Gastrocnemius medialis (tissue), 4 donors: ENCODE results near the gene OR6B2. TPM values are rescaled to one million over a fixed set of nuclear protein-coding genes. Genes with fewer than 3 reads are reported as not detected.

ENCODE experiments used
- ATAC-seq, 2 donors: fragments of 150-250 bp; one replicate each; pipeline ENCODE4 v1.9.1; 2016
- DNase-seq, 2 donors: peaks; one replicate each; pipeline ENCODE4 v3.0.0-alpha.2; 2019
- H3K27ac ChIP-seq, 4 donors: fragments of 200-600 bp; sonication (generic); 1 replicate in 1 of 4; 2 replicates in 3 of 4; pipeline ENCODE4 v1.5.1; 2016 to 2018; ENCODE audit warnings: mild to moderate bottlenecking in 2 of 4, moderate library complexity in 1 of 4
- H3K27me3 ChIP-seq, 3 donors: fragments of 200-600 bp; sonication (generic) in 2 of 3; 1 replicate in 1 of 3; 2 replicates in 2 of 3; pipeline versions ENCODE4 v1.5.1 to v1.6.0; 2016 to 2019; ENCODE audit warnings: mild to moderate bottlenecking in 1 of 3, moderate library complexity in 1 of 3
- H3K36me3 ChIP-seq, 2 donors: fragments of 200-600 bp; sonication (generic) in 1 of 2; one replicate each; pipeline ENCODE4 v1.5.1; 2017 to 2018
- H3K4me1 ChIP-seq, 2 donors: fragments of 200-600 bp; sonication (generic) in 1 of 2; one replicate each; pipeline ENCODE4 v1.5.1; 2016 to 2017; ENCODE audit warnings: mild to moderate bottlenecking in 2 of 2
- H3K4me3 ChIP-seq, 4 donors: fragments of 200-600 bp; sonication (generic) in 3 of 4; 1 replicate in 1 of 4; 2 replicates in 3 of 4; pipeline ENCODE4 v1.5.1; 2016 to 2019; ENCODE audit warnings: mild to moderate bottlenecking in 2 of 4
- H3K9me3 ChIP-seq, 3 donors: fragments of 200-600 bp; sonication (generic) in 2 of 3; 1 replicate in 1 of 3; 2 replicates in 2 of 3; pipeline ENCODE4 v1.5.1; 2016 to 2019
- POLR2A ChIP-seq, 2 donors: fragments of 450-650 bp; IDR thresholded peaks; one replicate each; pipeline ENCODE4 v1.6.1; 2017; ENCODE audit warnings: antibody characterized with exemption in 2 of 2, mild to moderate bottlenecking in 2 of 2, moderate library complexity in 2 of 2
- in situ Hi-C, 4 donors: fragments of 200-750 bp; cut with MboI; loops; one replicate each; pipeline versions ENCODE4 v1.15.0 to v1.8.0; 2017; ENCODE audit warnings: low sequenced_read_pairs in 4 of 4
- intact Hi-C: fragments of 100-400 bp; cut with DNase I; formaldehyde crosslinking; loops from one replicate; pipeline ENCODE4 v1.15.1; 2023; ENCODE audit warnings: low total_unique reads
- total RNA-seq, 4 donors: library from RNA; depleted of rRNA; stranded (reverse); fragments of >200 nt; gene quantifications; one replicate each; pipeline versions ENCODE4 v1.1.0 to v1.2.3, GENCODE V29; 2016
- TF ChIP-seq, protein P1 (sequence below), 5 experiments: fragments of 450-650 bp in 3 of 5; fragments of 200-600 bp in 2 of 5; sonication (generic) in 2 of 5; IDR thresholded peaks in 4 of 5; conservative IDR thresholded peaks in 1 of 5; 1 replicate in 4 of 5; 2 replicates in 1 of 5; pipeline ENCODE4 v1.5.1; 2016 to 2019; ENCODE audit warnings: antibody characterized with exemption in 5 of 5, mild to moderate bottlenecking in 3 of 5, moderate library complexity in 3 of 5

Gene OR6B2
- total RNA-seq, 4 donors from 2014 or later, result not detected

DNA sequence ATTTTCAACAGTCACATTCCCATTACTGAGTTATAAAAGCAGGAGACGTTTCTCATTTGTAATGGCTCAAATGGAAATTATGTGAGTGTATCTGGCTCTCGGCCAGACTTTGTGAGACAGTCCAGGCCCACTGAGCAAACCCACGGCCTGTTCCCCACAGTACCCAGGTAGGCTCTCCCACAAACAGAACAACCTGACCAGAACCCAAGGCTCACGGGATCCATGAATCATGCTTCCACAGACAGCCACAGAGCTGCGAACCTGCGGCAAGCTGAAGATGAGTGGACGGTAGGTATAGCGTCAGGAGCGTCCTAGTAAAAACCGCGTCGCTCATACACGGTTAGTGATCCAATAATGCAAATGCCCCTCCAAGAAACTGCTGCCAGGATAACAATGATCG lies 39.3 kb downstream of the OR6B2 start:
- H3K27me3 ChIP-seq, result no peaks in the 10 kb centered on the region
- H3K27ac ChIP-seq, result no peak overlapping the region
- no peak for ATAC-seq
- H3K4me3 ChIP-seq, result no peak overlapping the region
- no peaks in the 10 kb centered on the region for H3K9me3 ChIP-seq
- TF ChIP-seq, protein P1, sequence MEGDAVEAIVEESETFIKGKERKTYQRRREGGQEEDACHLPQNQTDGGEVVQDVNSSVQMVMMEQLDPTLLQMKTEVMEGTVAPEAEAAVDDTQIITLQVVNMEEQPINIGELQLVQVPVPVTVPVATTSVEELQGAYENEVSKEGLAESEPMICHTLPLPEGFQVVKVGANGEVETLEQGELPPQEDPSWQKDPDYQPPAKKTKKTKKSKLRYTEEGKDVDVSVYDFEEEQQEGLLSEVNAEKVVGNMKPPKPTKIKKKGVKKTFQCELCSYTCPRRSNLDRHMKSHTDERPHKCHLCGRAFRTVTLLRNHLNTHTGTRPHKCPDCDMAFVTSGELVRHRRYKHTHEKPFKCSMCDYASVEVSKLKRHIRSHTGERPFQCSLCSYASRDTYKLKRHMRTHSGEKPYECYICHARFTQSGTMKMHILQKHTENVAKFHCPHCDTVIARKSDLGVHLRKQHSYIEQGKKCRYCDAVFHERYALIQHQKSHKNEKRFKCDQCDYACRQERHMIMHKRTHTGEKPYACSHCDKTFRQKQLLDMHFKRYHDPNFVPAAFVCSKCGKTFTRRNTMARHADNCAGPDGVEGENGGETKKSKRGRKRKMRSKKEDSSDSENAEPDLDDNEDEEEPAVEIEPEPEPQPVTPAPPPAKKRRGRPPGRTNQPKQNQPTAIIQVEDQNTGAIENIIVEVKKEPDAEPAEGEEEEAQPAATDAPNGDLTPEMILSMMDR (IDR thresholded peaks at IDR 0.05 in 4 of 5, conservative IDR thresholded peaks at IDR 0.05 in 1 of 5), result no peak
- no peak for TF ChIP-seq POLR2A (IDR thresholded peaks at IDR 0.05)
- no peaks in the 10 kb centered on the region for H3K4me1 ChIP-seq
- intact Hi-C loops (loop anchor here (1.0 kb wide), 2 partner anchors 57 to 956 kb away; no protein-coding TSS in a partner anchor), in situ Hi-C loops (loop anchor here in 3 of 4 donors (10.0 to 25.0 kb wide), 3 partner anchors 56 to 956 kb away; no protein-coding TSS in a partner anchor)
- no peak for DNase-seq
- peaks cover 0 to 44% of the 10 kb centered on the region in 2 donors for H3K36me3 ChIP-seq

DNA sequence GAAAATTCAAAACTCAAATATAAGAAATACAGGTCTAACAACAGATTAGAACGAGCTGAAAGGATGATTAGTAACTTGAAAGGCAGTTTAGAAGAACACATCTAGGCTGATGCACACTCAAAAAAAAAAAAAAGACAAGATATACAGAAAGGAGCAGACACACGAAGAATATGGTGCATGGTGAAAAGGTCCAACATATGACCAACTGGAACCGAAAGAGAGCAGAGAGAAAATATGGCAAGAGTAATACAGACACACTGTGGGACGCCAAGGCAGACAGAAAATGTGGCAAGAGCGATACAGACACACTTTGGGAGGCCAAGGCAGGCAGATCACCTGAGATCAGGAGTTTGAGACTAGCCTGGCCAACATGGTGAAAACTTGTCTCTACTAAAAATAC lies 44.9 kb downstream of the OR6B2 start:
- no peak overlapping the region for H3K4me3 ChIP-seq
- H3K9me3 ChIP-seq, result no peaks in the 10 kb centered on the region
- H3K4me1 ChIP-seq, result no peaks in the 10 kb centered on the region
- H3K36me3 ChIP-seq, result peaks cover 0 to 58% of the 10 kb centered on the region in 2 donors
- in situ Hi-C loops (loop anchor here in 1 of 4 donors (25.0 kb wide), 1 partner anchor 948 kb away; no protein-coding TSS in a partner anchor), intact Hi-C loops (no loop called here)
- no peaks in the 10 kb centered on the region for H3K27me3 ChIP-seq
- no peak for TF ChIP-seq POLR2A (IDR thresholded peaks at IDR 0.05)
- TF ChIP-seq, protein P1 (IDR thresholded peaks at IDR 0.05 in 4 of 5, conservative IDR thresholded peaks at IDR 0.05 in 1 of 5), result no peak
- no peak overlapping the region for H3K27ac ChIP-seq
- ATAC-seq (no peak), DNase-seq (no peak)

DNA sequence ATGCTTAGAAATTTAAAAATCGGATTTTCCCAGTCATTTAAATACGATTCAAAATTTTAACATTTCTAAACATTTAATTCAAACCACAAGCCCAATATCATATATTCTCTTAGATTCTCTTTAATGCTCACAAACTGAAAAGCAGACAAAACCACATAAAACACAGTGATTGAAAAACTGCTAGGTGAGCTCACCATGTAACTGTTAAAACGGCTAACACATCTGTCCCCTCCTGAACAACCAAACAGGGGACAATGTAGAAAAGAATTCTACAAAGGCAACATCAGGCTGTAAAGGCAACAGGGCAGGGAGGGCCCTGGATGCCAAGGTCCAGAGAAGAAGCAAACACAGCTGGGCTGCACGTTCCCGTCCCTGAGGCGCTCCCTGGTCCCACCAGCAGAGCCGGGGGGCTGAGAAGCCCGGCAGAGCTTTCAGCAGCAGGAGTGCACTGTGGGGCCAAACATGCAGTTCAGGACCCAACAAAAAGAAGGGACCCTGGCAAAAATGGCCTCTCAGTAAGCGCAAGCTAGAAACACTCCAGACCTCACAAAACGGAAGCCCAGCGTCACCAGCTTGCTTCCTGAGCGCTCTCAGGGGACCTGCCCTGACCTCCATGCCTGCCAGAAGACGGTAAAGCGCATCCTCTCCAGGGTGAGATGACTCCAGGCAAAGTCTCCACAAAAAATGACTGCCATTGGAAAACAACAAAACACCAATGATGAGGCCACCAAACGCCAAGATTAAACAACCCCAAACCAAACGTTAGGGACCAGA lies 45.6 kb downstream of the OR6B2 start:
- no peaks in the 10 kb centered on the region for H3K9me3 ChIP-seq
- H3K36me3 ChIP-seq, result peaks cover 0 to 55% of the 10 kb centered on the region in 2 donors
- no peak for DNase-seq
- in situ Hi-C loops (loop anchor here in 1 of 4 donors (25.0 kb wide), 1 partner anchor 947 kb away; no protein-coding TSS in a partner anchor), intact Hi-C loops (no loop called here)
- no peaks in the 10 kb centered on the region for H3K4me1 ChIP-seq
- no peak overlapping the region for H3K4me3 ChIP-seq
- no peak for ATAC-seq
- H3K27me3 ChIP-seq, result no peaks in the 10 kb centered on the region
- TF ChIP-seq POLR2A (IDR thresholded peaks at IDR 0.05), result no peak
- TF ChIP-seq, protein P1 (IDR thresholded peaks at IDR 0.05 in 4 of 5, conservative IDR thresholded peaks at IDR 0.05 in 1 of 5), result no peak
- no peak overlapping the region for H3K27ac ChIP-seq

DNA sequence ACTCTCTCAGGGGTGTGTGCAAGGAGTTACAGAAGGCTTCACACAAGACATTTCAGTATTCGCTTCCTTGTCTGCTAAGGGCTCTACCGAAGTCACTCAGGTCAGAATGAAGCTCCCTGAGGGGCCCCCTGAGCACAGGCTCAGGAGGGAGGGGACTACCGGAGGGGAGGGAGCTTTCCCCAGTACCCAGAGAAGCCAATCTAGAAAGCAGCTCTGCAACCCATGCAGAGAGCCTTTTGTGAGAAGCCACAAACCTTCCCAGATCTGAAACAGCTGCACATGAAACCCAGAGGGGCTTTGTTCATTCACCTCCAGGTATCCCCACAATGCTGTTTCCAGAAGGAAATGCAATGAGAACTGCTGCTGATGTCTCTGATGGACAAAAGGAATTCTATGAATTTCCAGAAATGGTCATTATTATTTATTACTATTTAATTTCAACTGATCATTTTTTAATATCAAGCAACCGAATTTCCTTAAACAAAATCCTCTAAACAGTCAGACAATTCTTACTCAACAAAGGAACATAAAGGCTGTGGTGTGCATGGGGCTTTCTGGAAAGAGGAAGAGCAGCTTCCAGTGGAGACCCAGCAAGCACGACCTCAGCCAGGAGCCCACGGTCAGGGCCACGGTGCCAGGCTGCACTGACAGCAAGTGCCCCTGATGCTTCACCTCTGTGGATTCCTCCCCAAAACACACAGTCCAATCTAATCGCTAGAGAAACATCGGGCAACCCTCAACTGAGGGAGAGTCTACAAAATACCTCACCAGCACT lies 47.0 kb downstream of the OR6B2 start:
- ATAC-seq (no peak), DNase-seq (no peak)
- Histone ChIP-seq H3K9me3 (no peaks in the 10 kb centered on the region), H3K4me3 (no peak overlapping the region), H3K27me3 (no peaks in the 10 kb centered on the region), H3K4me1 (no peaks in the 10 kb centered on the region), H3K27ac (no peak overlapping the region), H3K36me3 (peaks cover 0 to 41% of the 10 kb centered on the region in 2 donors)
- intact Hi-C loops, result no loop called here
- in situ Hi-C loops, result loop anchor here in 1 of 4 donors (25.0 kb wide), 1 partner anchor 946 kb away; no protein-coding TSS in a partner anchor
- TF ChIP-seq, protein P1 (IDR thresholded peaks at IDR 0.05 in 4 of 5, conservative IDR thresholded peaks at IDR 0.05 in 1 of 5), result no peak
- no peak for TF ChIP-seq POLR2A (IDR thresholded peaks at IDR 0.05)

Other genes with a start within 250 kb of the OR6B2 start
- gene NDUFA10, start 5.1 kb downstream of the OR6B2 start, total RNA-seq, result 100 to 1,000 TPM in 3 of 4 donors, 10 to 100 TPM in 1; 98.0 to 198 (median 141) TPM
- gene OR6B3, start 23.1 kb upstream of the OR6B2 start, total RNA-seq, result not detected
- 100 to 1,000 TPM; 163 to 219 (median 193) TPM for gene COPS9, start 105.9 kb upstream of the OR6B2 start, total RNA-seq
- not detected for gene OTOS, start 110.2 kb upstream of the OR6B2 start, total RNA-seq